Tibial artery (tissue), 4 donors: ENCODE results near the gene EHD2.

Experiments used
- DNase-seq, 2 donors: peaks; one replicate each; pipeline ENCODE4 v3.0.0-alpha.2; 2019
- H3K27ac ChIP-seq, 2 donors: fragments of 200-600 bp; sonication (generic) in 1 of 2; 1 replicate in 1 of 2; 2 replicates in 1 of 2; pipeline ENCODE4 v1.5.1; 2018 to 2019; ENCODE audit warnings: mild to moderate bottlenecking in 1 of 2
- H3K27me3 ChIP-seq, 2 donors: fragments of 200-600 bp; sonication (generic) in 1 of 2; one replicate each; pipeline versions ENCODE4 v1.5.1 to v1.6.0; 2016 to 2019
- H3K36me3 ChIP-seq, 3 donors: fragments of 200-600 bp; sonication (generic) in 2 of 3; one replicate each; pipeline ENCODE4 v1.5.1; 2016 to 2019; ENCODE audit warnings: mild to moderate bottlenecking in 2 of 3
- H3K4me1 ChIP-seq, 4 donors: fragments of 200-600 bp; sonication (generic) in 2 of 4; 1 replicate in 3 of 4; 2 replicates in 1 of 4; pipeline ENCODE4 v1.5.1; 2016 to 2019
- H3K4me3 ChIP-seq, 2 donors: fragments of 200-600 bp; sonication (generic) in 1 of 2; 1 replicate in 1 of 2; 2 replicates in 1 of 2; pipeline ENCODE4 v1.5.1; 2018 to 2019; ENCODE audit warnings: mild to moderate bottlenecking in 2 of 2
- H3K9me3 ChIP-seq, 3 donors: fragments of 200-600 bp; sonication (generic) in 1 of 3; one replicate each; pipeline ENCODE4 v1.5.1; 2016 to 2019
- intact Hi-C: fragments of 100-400 bp; cut with DNase I; formaldehyde crosslinking; loops from one replicate; pipeline ENCODE4 v1.15.0; 2023; ENCODE audit warnings: low total_unique reads
- TF ChIP-seq, protein P1 (sequence below), 2 experiments: fragments of 200-600 bp in 1 of 2; fragments of 450-650 bp in 1 of 2; IDR thresholded peaks; one replicate each; pipeline ENCODE4 v1.5.1; 2017 to 2019; ENCODE audit warnings: antibody characterized with exemption in 2 of 2, mild to moderate bottlenecking in 1 of 2, moderate library complexity in 1 of 2

EHD2 gene

GRCh38 chr19:47755762-47756626 lies 42.8 kb downstream of the EHD2 start:
- Histone ChIP-seq H3K4me3 (no peak overlapping the region), H3K9me3 (no peaks in the 10 kb centered on the region), H3K27me3 (no peaks in the 10 kb centered on the region), H3K27ac (no peak overlapping the region), H3K36me3 (peaks cover 76 to 98% (median 85%) of the 10 kb centered on the region in 3 donors), H3K4me1 (no peaks in the 10 kb centered on the region)
- DNase-seq: no peak
- intact Hi-C loops: no loop called here
- TF ChIP-seq, protein P1, sequence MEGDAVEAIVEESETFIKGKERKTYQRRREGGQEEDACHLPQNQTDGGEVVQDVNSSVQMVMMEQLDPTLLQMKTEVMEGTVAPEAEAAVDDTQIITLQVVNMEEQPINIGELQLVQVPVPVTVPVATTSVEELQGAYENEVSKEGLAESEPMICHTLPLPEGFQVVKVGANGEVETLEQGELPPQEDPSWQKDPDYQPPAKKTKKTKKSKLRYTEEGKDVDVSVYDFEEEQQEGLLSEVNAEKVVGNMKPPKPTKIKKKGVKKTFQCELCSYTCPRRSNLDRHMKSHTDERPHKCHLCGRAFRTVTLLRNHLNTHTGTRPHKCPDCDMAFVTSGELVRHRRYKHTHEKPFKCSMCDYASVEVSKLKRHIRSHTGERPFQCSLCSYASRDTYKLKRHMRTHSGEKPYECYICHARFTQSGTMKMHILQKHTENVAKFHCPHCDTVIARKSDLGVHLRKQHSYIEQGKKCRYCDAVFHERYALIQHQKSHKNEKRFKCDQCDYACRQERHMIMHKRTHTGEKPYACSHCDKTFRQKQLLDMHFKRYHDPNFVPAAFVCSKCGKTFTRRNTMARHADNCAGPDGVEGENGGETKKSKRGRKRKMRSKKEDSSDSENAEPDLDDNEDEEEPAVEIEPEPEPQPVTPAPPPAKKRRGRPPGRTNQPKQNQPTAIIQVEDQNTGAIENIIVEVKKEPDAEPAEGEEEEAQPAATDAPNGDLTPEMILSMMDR (IDR thresholded peaks at IDR 0.05): no peak

DNA sequence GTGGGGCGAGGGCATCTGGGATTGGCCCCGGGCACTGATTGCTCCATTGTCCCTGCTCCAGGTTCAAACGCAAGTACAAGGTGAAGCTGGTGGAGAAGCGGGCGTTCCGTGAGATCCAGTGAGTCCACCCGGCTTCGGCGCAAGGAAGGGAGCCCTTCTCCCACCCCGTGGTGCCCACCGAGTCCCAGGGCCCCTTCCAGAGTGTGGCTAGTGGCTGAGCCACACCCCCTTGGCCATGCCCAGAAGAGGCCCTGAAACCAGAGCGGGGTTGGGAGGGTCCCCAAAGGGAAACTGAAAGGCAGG lies 43.4 kb downstream of the EHD2 start:
- intact Hi-C loops: no loop called here
- Histone ChIP-seq H3K4me1 (no peaks in the 10 kb centered on the region), H3K9me3 (no peaks in the 10 kb centered on the region), H3K4me3 (no peak overlapping the region), H3K36me3 (peaks cover 70 to 92% (median 79%) of the 10 kb centered on the region in 3 donors), H3K27ac (no peak overlapping the region), H3K27me3 (no peaks in the 10 kb centered on the region)
- TF ChIP-seq, protein P1 (IDR thresholded peaks at IDR 0.05): no peak
- no peak for DNase-seq

- no peak overlapping the region for H3K4me3 ChIP-seq
- no peak overlapping the region for H3K27ac ChIP-seq
- TF ChIP-seq, protein P1 (IDR thresholded peaks at IDR 0.05): no peak
- H3K36me3 ChIP-seq: peaks cover 66 to 87% (median 74%) of the 10 kb centered on the region in 3 donors
- H3K4me1 ChIP-seq: no peaks in the 10 kb centered on the region
- no peak for DNase-seq
- H3K27me3 ChIP-seq: no peaks in the 10 kb centered on the region
- H3K9me3 ChIP-seq: no peaks in the 10 kb centered on the region
- intact Hi-C loops: no loop called here
Measured at GRCh38 chr19:47756953-47757608, 43.9 kb downstream of the EHD2 start.

DNA sequence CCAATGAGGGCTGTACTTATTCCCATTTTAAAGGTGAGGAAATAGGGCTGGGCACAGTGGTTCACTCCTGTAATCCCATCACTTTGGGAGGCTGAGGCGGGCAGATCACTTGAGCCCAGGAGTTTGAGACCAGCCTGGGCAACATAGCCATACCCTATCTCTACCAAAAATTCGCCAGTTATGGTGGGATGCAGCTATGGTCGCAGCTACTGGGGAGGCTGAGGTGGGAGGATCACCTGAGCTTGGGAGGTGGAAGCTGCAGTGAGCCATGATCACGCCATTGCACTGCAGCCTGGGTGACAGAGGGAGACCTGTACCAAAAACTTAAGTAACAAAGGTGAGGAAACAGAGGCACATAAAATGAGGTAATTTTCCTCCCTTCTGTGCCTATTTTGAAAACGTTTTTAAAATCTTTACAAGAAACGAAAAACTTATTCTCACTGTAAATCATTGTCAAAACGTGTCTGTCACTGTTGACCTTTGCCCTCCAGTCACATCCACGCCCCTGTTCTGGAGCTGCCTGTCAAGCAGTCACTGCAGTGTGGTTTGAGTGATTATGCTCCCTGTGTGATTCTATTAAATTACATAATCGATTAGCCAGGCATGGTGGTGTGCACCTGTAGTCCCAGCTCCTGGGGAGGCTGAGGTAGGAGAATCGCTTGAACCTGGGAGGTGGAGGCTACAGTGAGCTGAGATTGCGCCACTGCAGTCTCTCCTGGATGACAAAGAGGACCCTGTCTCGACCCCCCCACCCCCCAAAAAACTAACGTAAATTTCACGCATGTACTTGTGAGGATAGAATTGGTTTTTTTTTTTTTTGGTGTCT lies 44.6 kb downstream of the EHD2 start:
- Histone ChIP-seq H3K27me3 (no peaks in the 10 kb centered on the region), H3K4me1 (no peaks in the 10 kb centered on the region), H3K27ac (no peak overlapping the region), H3K36me3 (peaks cover 59 to 79% (median 67%) of the 10 kb centered on the region in 3 donors), H3K9me3 (no peaks in the 10 kb centered on the region), H3K4me3 (no peak overlapping the region)
- TF ChIP-seq, protein P1 (IDR thresholded peaks at IDR 0.05): no peak
- intact Hi-C loops: no loop called here
- no peak for DNase-seq

GRCh38 chr19:47758443-47758804 lies 45.2 kb downstream of the EHD2 start:
- Histone ChIP-seq H3K36me3 (peaks cover 54 to 73% (median 61%) of the 10 kb centered on the region in 3 donors), H3K27me3 (no peaks in the 10 kb centered on the region)

More at GRCh38 chr19:47758443-47758804, 45.2 kb downstream of the EHD2 start:
- TF ChIP-seq, protein P1 (IDR thresholded peaks at IDR 0.05): no peak
- Histone ChIP-seq H3K4me3 (no peak overlapping the region), H3K9me3 (no peaks in the 10 kb centered on the region), H3K27ac (no peak overlapping the region), H3K4me1 (no peaks in the 10 kb centered on the region)
- DNase-seq: no peak
- intact Hi-C loops: no loop called here
